ENCODE data around the gene CEACAM19.
"Not testable (repeated sequence)": the region's sequence is repeated elsewhere in the genome, so short reads cannot be mapped to it uniquely, and the experiment has no call there.

CEACAM19 gene

GRCh38 chr19:44672226-44672625 is 944 bp downstream of the CEACAM19 start:
- DNase-seq (ENCODE audit: extremely low read depth in 1 of 2, low read depth in 1 of 2) = no peak

GRCh38 chr19:44673510-44673909 is 2.2 kb downstream of the CEACAM19 start:
- DNase-seq (ENCODE audit: extremely low read depth in 1 of 2, low read depth in 1 of 2) = no peak

- no peak for DNase-seq (ENCODE audit: extremely low read depth in 1 of 2, low read depth in 1 of 2)
These were observed 4.2 kb downstream of the CEACAM19 start for GRCh38 chr19:44675521-44675920.

- no peak for DNase-seq (ENCODE audit: extremely low read depth in 1 of 2, low read depth in 1 of 2)
These were observed 5.9 kb downstream of the CEACAM19 start for GRCh38 chr19:44677019-44677811.

- DNase-seq (ENCODE audit: extremely low read depth in 1 of 2, low read depth in 1 of 2) = no peak
These were observed 9.3 kb downstream of the CEACAM19 start for GRCh38 chr19:44680536-44680935.

- DNase-seq (ENCODE audit: extremely low read depth in 1 of 2, low read depth in 1 of 2) = no peak
These were observed 10.9 kb downstream of the CEACAM19 start for GRCh38 chr19:44681992-44682790.

GRCh38 chr19:44682807-44683206 is 11.5 kb downstream of the CEACAM19 start:
- DNase-seq (ENCODE audit: extremely low read depth in 1 of 2, low read depth in 1 of 2) = no peak

GRCh38 chr19:44683434-44684210 is 12.3 kb downstream of the CEACAM19 start:
- no peak for DNase-seq (ENCODE audit: extremely low read depth in 1 of 2, low read depth in 1 of 2)

- DNase-seq (ENCODE audit: extremely low read depth in 1 of 2, low read depth in 1 of 2) = not testable (repeated sequence)
These were observed 13.1 kb downstream of the CEACAM19 start for GRCh38 chr19:44684396-44684795.

GRCh38 chr19:44684892-44685863 is 13.9 kb downstream of the CEACAM19 start:
- no peak for DNase-seq (ENCODE audit: extremely low read depth in 1 of 2, low read depth in 1 of 2)

GRCh38 chr19:44685877-44686276 is 14.6 kb downstream of the CEACAM19 start:
- no peak for DNase-seq (ENCODE audit: extremely low read depth in 1 of 2, low read depth in 1 of 2)

- DNase-seq (ENCODE audit: extremely low read depth in 1 of 2, low read depth in 1 of 2) = no peak
These were observed 15.6 kb downstream of the CEACAM19 start for GRCh38 chr19:44686896-44687295.

- no peak for DNase-seq (ENCODE audit: extremely low read depth in 1 of 2, low read depth in 1 of 2)
These were observed 16.6 kb downstream of the CEACAM19 start for GRCh38 chr19:44687888-44688287.

- peak; percentile 53 to 74 for DNase-seq (ENCODE audit: extremely low read depth in 1 of 2, low read depth in 1 of 2)
These were observed 18.2 kb downstream of the CEACAM19 start for GRCh38 chr19:44689290-44690130.

- no peak for DNase-seq (ENCODE audit: extremely low read depth in 1 of 2, low read depth in 1 of 2)
These were observed 18.8 kb downstream of the CEACAM19 start for GRCh38 chr19:44690131-44690440.

GRCh38 chr19:44692379-44692721 is 21.1 kb downstream of the CEACAM19 start:
- DNase-seq (ENCODE audit: extremely low read depth in 1 of 2, low read depth in 1 of 2) = no peak

- no peak for DNase-seq (ENCODE audit: extremely low read depth in 1 of 2, low read depth in 1 of 2)
These were observed 22.9 kb downstream of the CEACAM19 start for GRCh38 chr19:44694184-44694579.

- DNase-seq (ENCODE audit: extremely low read depth in 1 of 2, low read depth in 1 of 2) = no peak
These were observed 25.8 kb downstream of the CEACAM19 start for GRCh38 chr19:44696939-44697669.

GRCh38 chr19:44697670-44698034 is 26.4 kb downstream of the CEACAM19 start:
- no peak for DNase-seq (ENCODE audit: extremely low read depth in 1 of 2, low read depth in 1 of 2)
